B cell (primary cell): ENCODE data around the gene ITGA7. TPM values are rescaled to one million over a fixed set of nuclear protein-coding genes. Genes with fewer than 3 reads are reported as not detected.

ENCODE experiments used
- ATAC-seq: fragments of 200-7000 bp; cut with Tn5 transposase; one replicate; pipeline ENCODE4 v1.10.0; 2021; ENCODE audit warnings: low read depth, mild to moderate bottlenecking, moderate number of reproducible peaks, moderate library complexity
- CTCF ChIA-PET: fragments of 350-600 bp; sonication (Branson Sonifier 250); formaldehyde crosslinking; loops from one replicate; lab custom pipeline; 2021; ENCODE audit warnings: antibody characterized with exemption, inconsistent platforms; lab: Charles Lee
- POLR2A ChIA-PET: fragments of 350-600 bp; sonication (Branson Sonifier 250); formaldehyde crosslinking; loops from one replicate; lab custom pipeline; 2021; ENCODE audit warnings: antibody characterized with exemption; lab: Charles Lee
- DNase-seq: peaks from one replicate; pipeline ENCODE4 v3.0.0; 2013
- H2AFZ ChIP-seq: 2 replicates; pipeline ENCODE4 v1.6.1; 2012; ENCODE audit warnings: mild to moderate bottlenecking, low read depth, low read length; ENCODE audit not compliant: insufficient read depth, poor library complexity, severe bottlenecking
- H3K27ac ChIP-seq, 2 donors: 1 replicate in 1 of 2; 2 replicates in 1 of 2; pipeline ENCODE4 v1.5.1; 2012 to 2013; ENCODE audit warnings: low read length in 2 of 2, mild to moderate bottlenecking in 2 of 2, moderate library complexity in 1 of 2
- H3K27me3 ChIP-seq, 4 experiments: fragments of 200-600 bp in 1 of 4; sonication (generic) in 1 of 4; replicated peaks in 1 of 4; 1 replicate in 2 of 4; 2 replicates in 2 of 4; pipeline versions ENCODE4 v1.6.1 to v1.7.0; 2013 to 2016; ENCODE audit warnings: low read length in 3 of 4, mild to moderate bottlenecking in 2 of 4, mixed read lengths in 1 of 4, moderate library complexity in 1 of 4; ENCODE audit not compliant: insufficient read depth in 4 of 4, control insufficient read depth in 3 of 4; ENCODE audit errors: control extremely low read depth in 1 of 4
- H3K36me3 ChIP-seq, 2 experiments: replicated peaks in 1 of 2; 1 replicate in 1 of 2; 2 replicates in 1 of 2; pipeline versions ENCODE4 v1.6.1 to v1.7.1; 2013; ENCODE audit warnings: low read length in 1 of 2; ENCODE audit not compliant: insufficient read depth in 2 of 2, control insufficient read depth in 1 of 2; ENCODE audit errors: control extremely low read depth in 1 of 2, extremely low read depth in 1 of 2
- H3K4me1 ChIP-seq, 2 donors: fragments of 200-600 bp in 1 of 2; sonication (generic) in 1 of 2; 1 replicate in 1 of 2; 2 replicates in 1 of 2; pipeline versions ENCODE4 v1.5.1 to v1.6.1; 2013 to 2017; ENCODE audit warnings: low read length in 2 of 2; ENCODE audit not compliant: control insufficient read depth in 2 of 2, insufficient read depth in 2 of 2
- H3K4me2 ChIP-seq: replicated peaks from 2 replicates; pipeline ENCODE3; 2012; ENCODE audit warnings: mild to moderate bottlenecking, low read depth, low read length; ENCODE audit not compliant: poor library complexity, severe bottlenecking
- H3K4me3 ChIP-seq, 5 experiments: fragments of 200-600 bp in 1 of 5; sonication (generic) in 1 of 5; 1 replicate in 3 of 5; 2 replicates in 2 of 5; pipeline versions ENCODE4 v1.5.1 to v1.7.0; 2011 to 2016; ENCODE audit warnings: low read length in 4 of 5, mild to moderate bottlenecking in 4 of 5, low read depth in 2 of 5, control low read depth in 1 of 5, moderate library complexity in 1 of 5; ENCODE audit not compliant: insufficient read depth in 1 of 5; ENCODE audit errors: control extremely low read depth in 1 of 5, extremely low read depth in 1 of 5
- H3K79me2 ChIP-seq: fragments of 200-600 bp; sonication (generic); one replicate; pipeline ENCODE4 v1.6.0; 2016; ENCODE audit warnings: low read length; ENCODE audit not compliant: control insufficient read depth, insufficient read depth
- H3K9ac ChIP-seq: fragments of 200-600 bp; sonication (generic); 2 replicates; pipeline ENCODE4 v1.6.1; 2017; ENCODE audit warnings: mild to moderate bottlenecking, low read length, moderate library complexity
- H3K9me3 ChIP-seq, 3 donors: one replicate each; pipeline versions ENCODE4 v1.6.1 to v1.7.1; 2013; ENCODE audit warnings: low read length in 2 of 3; ENCODE audit not compliant: control insufficient read depth in 2 of 3, insufficient read depth in 1 of 3; ENCODE audit errors: control extremely low read depth in 1 of 3
- H4K20me1 ChIP-seq: 2 replicates; pipeline ENCODE4 v1.6.0; 2012; ENCODE audit warnings: mild to moderate bottlenecking, low read length; ENCODE audit not compliant: insufficient read depth, control insufficient read depth, poor library complexity, severe bottlenecking
- H3K27ac Mint-ChIP-seq: one replicate; pipeline ENCODE4 v1.8.0; 2021; ENCODE audit warnings: mixed read lengths
- H3K27me3 Mint-ChIP-seq: one replicate; pipeline ENCODE4 v1.8.0; 2021; ENCODE audit warnings: mixed read lengths
- H3K4me1 Mint-ChIP-seq: one replicate; pipeline ENCODE4 v1.8.0; 2021; ENCODE audit warnings: mixed read lengths
- H3K4me3 Mint-ChIP-seq: one replicate; pipeline ENCODE4 v1.8.0; 2021; ENCODE audit warnings: mixed read lengths
- H3K9me3 Mint-ChIP-seq: one replicate; pipeline ENCODE4 v1.8.0; 2022; ENCODE audit warnings: mixed read lengths; ENCODE audit not compliant: insufficient read depth
- EZH2 ChIP-seq: IDR thresholded peaks from 2 replicates; pipeline ENCODE4 v1.6.1; 2012; ENCODE audit warnings: borderline replicate concordance, low read depth, mild to moderate bottlenecking, moderate library complexity, low read length; ENCODE audit not compliant: insufficient read depth, poor library complexity, severe bottlenecking
- WGBS: methylation state at CpG from one replicate; pipeline ENCODE4 v1.1.5; 2013; ENCODE audit warnings: missing lambda C conversion rate; ENCODE audit not compliant: insufficient coverage; 5-methylcytosine and 5-hydroxymethylcytosine counted together
- intact Hi-C: fragments of 100-400 bp; cut with micrococcal nuclease; formaldehyde crosslinking; loops from one replicate; pipeline ENCODE4 v1.10.0; 2022
- polyA plus RNA-seq: library from polyadenylated mRNA; depleted of rRNA; stranded (reverse); fragments of >200 nt; gene quantifications from 2 replicates; pipeline ENCODE4 v1.2.3, GENCODE V29; 2012
- total RNA-seq, 2 donors: library from RNA; stranded (reverse); fragments of 120-200 nt in 1 of 2; gene quantifications; 1 replicate in 1 of 2; 2 replicates in 1 of 2; pipeline versions ENCODE4 v1.2.3 to v1.2.4, GENCODE V29; 2013 to 2022
- TF ChIP-seq, protein P1 (sequence below): fragments of 200-600 bp; IDR thresholded peaks from one replicate; pipeline ENCODE4 v1.8.0; 2022; ENCODE audit warnings: antibody characterized with exemption, mild to moderate bottlenecking

The ITGA7 gene
- total and polyA plus RNA-seq, 2 donors (not counting 1 experiment from before 2014, with no cell fraction given), result 2.4 to 3.3 TPM

GRCh38 chr12:55696796-55697462, 10.8 kb downstream of the ITGA7 start:
- TF ChIP-seq EZH2, result no peak
- TF ChIP-seq, protein P1, sequence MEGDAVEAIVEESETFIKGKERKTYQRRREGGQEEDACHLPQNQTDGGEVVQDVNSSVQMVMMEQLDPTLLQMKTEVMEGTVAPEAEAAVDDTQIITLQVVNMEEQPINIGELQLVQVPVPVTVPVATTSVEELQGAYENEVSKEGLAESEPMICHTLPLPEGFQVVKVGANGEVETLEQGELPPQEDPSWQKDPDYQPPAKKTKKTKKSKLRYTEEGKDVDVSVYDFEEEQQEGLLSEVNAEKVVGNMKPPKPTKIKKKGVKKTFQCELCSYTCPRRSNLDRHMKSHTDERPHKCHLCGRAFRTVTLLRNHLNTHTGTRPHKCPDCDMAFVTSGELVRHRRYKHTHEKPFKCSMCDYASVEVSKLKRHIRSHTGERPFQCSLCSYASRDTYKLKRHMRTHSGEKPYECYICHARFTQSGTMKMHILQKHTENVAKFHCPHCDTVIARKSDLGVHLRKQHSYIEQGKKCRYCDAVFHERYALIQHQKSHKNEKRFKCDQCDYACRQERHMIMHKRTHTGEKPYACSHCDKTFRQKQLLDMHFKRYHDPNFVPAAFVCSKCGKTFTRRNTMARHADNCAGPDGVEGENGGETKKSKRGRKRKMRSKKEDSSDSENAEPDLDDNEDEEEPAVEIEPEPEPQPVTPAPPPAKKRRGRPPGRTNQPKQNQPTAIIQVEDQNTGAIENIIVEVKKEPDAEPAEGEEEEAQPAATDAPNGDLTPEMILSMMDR, result no peak
- no peak for DNase-seq
- Mint-ChIP-seq H3K27me3 (no peaks in the 10 kb centered on the region), H3K27ac (no peak overlapping the region), H3K9me3 (no peaks in the 10 kb centered on the region), H3K4me3 (no peak overlapping the region), H3K4me1 (no peaks in the 10 kb centered on the region)
- ChIA-PET CTCF (interaction anchor here (0.8 to 1.3 kb wide), 2 partner anchors 27 to 41 kb away, joined by 3 read pairs; no protein-coding TSS in a partner anchor), POLR2A (no interaction called here)
- Histone ChIP-seq H3K4me1 (no peaks in the 10 kb centered on the region), H3K9ac (no peak overlapping the region), H3K4me2 (no peak overlapping the region), H2AFZ (no peak overlapping the region), H3K27ac (no peak overlapping the region), H3K36me3 (no peaks in the 10 kb centered on the region), H3K9me3 (no peaks in the 10 kb centered on the region), H3K79me2 (no peaks in the 10 kb centered on the region), H4K20me1 (no peaks in the 10 kb centered on the region), H3K27me3 (peaks cover 0 to 3% (median 0%) of the 10 kb centered on the region in 4 experiments), H3K4me3 (no peak overlapping the region)
- 88% methylated on average over 19 of the region's 19 CpGs for WGBS
- ATAC-seq, result no peak
- intact Hi-C loops, result no loop called here

DNA sequence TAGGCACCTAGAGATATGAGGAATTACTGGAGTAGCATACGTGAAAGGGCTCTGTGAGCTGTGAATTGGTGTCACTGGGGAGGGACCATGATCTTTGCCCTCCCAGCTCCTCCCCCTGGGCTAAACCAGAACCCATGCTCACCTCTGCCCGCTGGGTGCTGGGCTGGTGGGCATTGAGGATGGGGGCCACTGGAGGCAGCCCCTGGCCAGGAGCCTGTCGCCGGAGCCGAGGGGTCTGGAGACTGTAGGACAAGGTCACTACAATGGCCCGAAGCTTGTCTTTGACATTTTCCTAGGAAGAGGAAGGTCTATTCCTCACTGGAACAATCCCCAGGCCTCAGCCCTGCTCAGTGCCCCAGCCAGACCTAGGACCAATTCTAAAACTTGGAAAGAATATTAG, 11.6 kb downstream of the ITGA7 start:
- POLR2A ChIA-PET, result no interaction called here
- H3K9me3 Mint-ChIP-seq, result no peaks in the 10 kb centered on the region
- Histone ChIP-seq H3K36me3 (no peaks in the 10 kb centered on the region), H3K9ac (no peak overlapping the region), H3K4me3 (no peak overlapping the region), H4K20me1 (no peaks in the 10 kb centered on the region), H2AFZ (no peak overlapping the region), H3K27ac (no peak overlapping the region), H3K27me3 (peaks cover 0 to 3% (median 0%) of the 10 kb centered on the region in 4 experiments), H3K79me2 (no peaks in the 10 kb centered on the region), H3K4me1 (no peaks in the 10 kb centered on the region), H3K9me3 (no peaks in the 10 kb centered on the region), H3K4me2 (no peak overlapping the region)
- ATAC-seq (no peak), DNase-seq (no peak)
- H3K27ac Mint-ChIP-seq, result no peak overlapping the region
- no peaks in the 10 kb centered on the region for H3K27me3 Mint-ChIP-seq
- TF ChIP-seq EZH2, result no peak
- TF ChIP-seq, protein P1, result no peak
- intact Hi-C loops, result no loop called here
- no peaks in the 10 kb centered on the region for H3K4me1 Mint-ChIP-seq
- WGBS, result 95% methylated on average over 4 of the region's 6 CpGs
- no peak overlapping the region for H3K4me3 Mint-ChIP-seq
- CTCF ChIA-PET, result interaction anchor here (0.8 to 1.3 kb wide), 2 partner anchors 27 to 42 kb away, joined by 3 read pairs; no protein-coding TSS in a partner anchor
